Keratinocyte (primary cell): ENCODE results near the gene ACTR5. TPM values are rescaled to one million over a fixed set of nuclear protein-coding genes. Genes with fewer than 3 reads are reported as not detected.
"Not testable (repeated sequence)": the region's sequence is repeated elsewhere in the genome, so short reads cannot be mapped to it uniquely, and the experiment has no call there.

Source experiments
- DNase-seq: peaks from one replicate; pipeline ENCODE4 v3.0.0-alpha.2; 2011; ENCODE audit warnings: low read depth, missing footprints, low spot score
- FAIRE-seq: peaks from 2 replicates; lab custom pipeline; 2011; peaks lifted over from hg19 to GRCh38; lab: Jason Lieb, UNC
- H2AFZ ChIP-seq: 2 replicates; pipeline ENCODE4 v1.6.0; 2012; ENCODE audit warnings: low read length, control low read depth, inconsistent platforms; ENCODE audit not compliant: control insufficient read depth
- H3K27ac ChIP-seq: 2 replicates; pipeline ENCODE4 v1.5.1; 2011; ENCODE audit warnings: low read length; ENCODE audit not compliant: control insufficient read depth, insufficient read depth
- H3K27me3 ChIP-seq: 3 replicates; pipeline ENCODE4 v1.6.0; 2011; ENCODE audit warnings: low read length; ENCODE audit not compliant: control insufficient read depth, insufficient read depth; ENCODE audit errors: extremely low read depth
- H3K36me3 ChIP-seq, 2 experiments: 2 replicates in 1 of 2; 3 replicates in 1 of 2; pipeline ENCODE4 v1.5.1; 2011; ENCODE audit warnings: low read length in 2 of 2, mild to moderate bottlenecking in 1 of 2; ENCODE audit not compliant: control insufficient read depth in 2 of 2, insufficient read depth in 2 of 2; ENCODE audit errors: extremely low read depth in 1 of 2
- H3K4me1 ChIP-seq: 3 replicates; pipeline ENCODE4 v1.5.1; 2011; ENCODE audit warnings: low read length; ENCODE audit not compliant: control insufficient read depth, insufficient read depth; ENCODE audit errors: extremely low read depth
- H3K4me2 ChIP-seq: 3 replicates; pipeline ENCODE4 v1.6.0; 2011; ENCODE audit warnings: low read depth, low read length; ENCODE audit not compliant: control insufficient read depth, insufficient read depth; ENCODE audit errors: extremely low read depth
- H3K4me3 ChIP-seq, 3 experiments: fragments of 200-600 bp in 1 of 3; sonication (generic) in 1 of 3; 2 replicates in 2 of 3; 3 replicates in 1 of 3; pipeline ENCODE4 v1.5.1; 2011 to 2016; ENCODE audit warnings: low read length in 3 of 3, mild to moderate bottlenecking in 3 of 3, control low read depth in 2 of 3, inconsistent platforms in 1 of 3, low read depth in 1 of 3, mixed read lengths in 1 of 3, mixed run types in 1 of 3, moderate library complexity in 1 of 3; ENCODE audit not compliant: control insufficient read depth in 2 of 3, insufficient read depth in 2 of 3; ENCODE audit errors: extremely low read depth in 1 of 3
- H3K79me2 ChIP-seq: 2 replicates; pipeline ENCODE4 v1.6.0; 2012; ENCODE audit warnings: low read length; ENCODE audit not compliant: control insufficient read depth, insufficient read depth
- H3K9ac ChIP-seq: 3 replicates; pipeline ENCODE4 v1.6.0; 2011; ENCODE audit warnings: low read length; ENCODE audit not compliant: control insufficient read depth, insufficient read depth; ENCODE audit errors: extremely low read depth
- H3K9me1 ChIP-seq: 3 replicates; pipeline ENCODE4 v1.6.0; 2011; ENCODE audit warnings: low read length; ENCODE audit not compliant: control insufficient read depth, insufficient read depth; ENCODE audit errors: extremely low read depth
- H3K9me3 ChIP-seq: 2 replicates; pipeline ENCODE4 v1.5.1; 2012; ENCODE audit warnings: low read depth, low read length; ENCODE audit not compliant: control insufficient read depth
- H4K20me1 ChIP-seq: 3 replicates; pipeline ENCODE4 v1.6.0; 2011; ENCODE audit warnings: low read length; ENCODE audit not compliant: control insufficient read depth, insufficient read depth; ENCODE audit errors: extremely low read depth
- CTCF ChIP-seq, 3 experiments: IDR thresholded peaks in 1 of 3; conservative IDR thresholded peaks in 1 of 3; optimal IDR thresholded peaks in 1 of 3; 2 replicates in 2 of 3; 3 replicates in 1 of 3; pipeline versions ENCODE3 to v1.5.1; 2011; ENCODE audit warnings: low read length in 3 of 3, mild to moderate bottlenecking in 3 of 3, moderate library complexity in 2 of 3, control low read depth in 1 of 3, inconsistent platforms in 1 of 3; ENCODE audit not compliant: insufficient read depth in 2 of 3; ENCODE audit errors: extremely low read depth in 1 of 3
- EZH2 ChIP-seq: IDR thresholded peaks from one replicate; pipeline ENCODE4 v1.6.1; 2012; ENCODE audit warnings: inconsistent platforms, mild to moderate bottlenecking, low read length, moderate library complexity
- dilution Hi-C: fragments of 300-500 bp; cut with MboI; formaldehyde crosslinking; loops from one replicate; pipeline ENCODE4 v1.7.0; 2020; ENCODE audit warnings: low sequenced_read_pairs; ENCODE audit not compliant: extremely low pct_ligation_motif_present
- polyA plus RNA-seq, 5 experiments: library from polyadenylated mRNA; depleted of rRNA in 3 of 5; stranded (reverse) in 3 of 5; stranded (forward) in 1 of 5; unstranded in 1 of 5; fragments of >200 nt; gene quantifications; 1 replicate in 1 of 5; 2 replicates in 3 of 5; 3 replicates in 1 of 5; pipeline versions ENCODE4 v1.2.1 to v1.2.3, GENCODE V29; 2011 to 2012; ENCODE audit warnings: missing spikeins in 2 of 5, low read depth in 1 of 5, low replicate concordance in 1 of 5

ACTR5 gene
- polyA plus RNA-seq, 1 donor (not counting 4 experiments of a cell fraction or from before 2014, with no cell fraction given), result 9.7 TPM

GRCh38 chr20:38812182-38812581, 63.9 kb downstream of the ACTR5 start:
- Histone ChIP-seq H3K4me3 (no peak overlapping the region), H3K79me2 (no peaks in the 10 kb centered on the region), H2AFZ (no peak overlapping the region), H3K36me3 (no peaks in the 10 kb centered on the region), H3K4me2 (no peak overlapping the region), H3K27me3 (peaks cover 30% of the 10 kb centered on the region), H3K4me1 (no peaks in the 10 kb centered on the region), H3K27ac (no peak overlapping the region), H3K9me3 (no peaks in the 10 kb centered on the region), H3K9me1 (no peaks in the 10 kb centered on the region), H3K9ac (no peak overlapping the region), H4K20me1 (no peaks in the 10 kb centered on the region)
- TF ChIP-seq EZH2 (no peak), CTCF (optimal IDR thresholded peaks at IDR 0.05 in 1 of 3, IDR thresholded peaks at IDR 0.05 in 1 of 3, conservative IDR thresholded peaks at IDR 0.05 in 1 of 3; ENCODE audit: extremely low read depth in 1 of 3, insufficient read depth in 2 of 3, low read length in 3 of 3) (no peak)
- no peak for FAIRE-seq
- DNase-seq, result no peak
- dilution Hi-C loops, result no loop called here

- Histone ChIP-seq H3K36me3 (no peaks in the 10 kb centered on the region), H3K4me2 (no peak overlapping the region), H3K4me3 (no peak overlapping the region), H4K20me1 (no peaks in the 10 kb centered on the region), H3K9ac (no peak overlapping the region), H3K9me3 (no peaks in the 10 kb centered on the region), H2AFZ (no peak overlapping the region), H3K4me1 (no peaks in the 10 kb centered on the region), H3K27ac (no peak overlapping the region), H3K79me2 (no peaks in the 10 kb centered on the region), H3K9me1 (no peaks in the 10 kb centered on the region), H3K27me3 (peaks cover 22% of the 10 kb centered on the region)
- no peak for DNase-seq
- no peak for FAIRE-seq
- dilution Hi-C loops, result no loop called here
- TF ChIP-seq EZH2, result no peak
- TF ChIP-seq CTCF (optimal IDR thresholded peaks at IDR 0.05 in 1 of 3, IDR thresholded peaks at IDR 0.05 in 1 of 3, conservative IDR thresholded peaks at IDR 0.05 in 1 of 3; ENCODE audit: extremely low read depth in 1 of 3, insufficient read depth in 2 of 3, low read length in 3 of 3), result no peak
Observed at GRCh38 chr20:38812709-38813573, 64.7 kb downstream of the ACTR5 start.

- H3K9me1 ChIP-seq, H3K4me3 ChIP-seq, H3K79me2 ChIP-seq, H3K36me3 ChIP-seq, FAIRE-seq, H3K4me1 ChIP-seq, DNase-seq, H2AFZ ChIP-seq, H4K20me1 ChIP-seq, H3K9me3 ChIP-seq, H3K9ac ChIP-seq, H3K4me2 ChIP-seq, H3K27ac ChIP-seq, dilution Hi-C loops: not testable (repeated sequence)
- H3K27me3 ChIP-seq, result peaks cover 17% of the 10 kb centered on the region
Observed at GRCh38 chr20:38813574-38813962, 65.3 kb downstream of the ACTR5 start.
